Measurements from ENCODE around the gene SOHLH2.

The SOHLH2 gene

GRCh38 chr13:36214163-36214921 is at the start of gene SOHLH2:
Gene SOHLH2, minus strand, starts transcription at chr13:36214556. Its CDS starts 30 bp downstream, at chr13:36214526.
- Histone ChIP-seq H3K36me3 (ENCODE audit: insufficient read depth, low read length) (no peaks in the 10 kb centered on the region), H3K4me1 (ENCODE audit: insufficient read depth, low read length, severe bottlenecking) (no peaks in the 10 kb centered on the region), H3K27ac (ENCODE audit: low read depth, low read length, poor library complexity, severe bottlenecking) (no peak within 1 kb of the TSS), H4K20me1 (ENCODE audit: insufficient read depth, low read length) (no peaks in the 10 kb centered on the region), H3K9me2 (ENCODE audit: low read depth, low read length) (no peaks in the 10 kb centered on the region), H3K9me3 (ENCODE audit: low read length) (no peaks in the 10 kb centered on the region), H3K4me2 (ENCODE audit: low read length) (no peak within 1 kb of the TSS), H3K27me3 (ENCODE audit: insufficient read depth, low read length) (no peaks in the 10 kb centered on the region), H2AFZ (ENCODE audit: low read length) (no peak within 1 kb of the TSS), H3K9ac (ENCODE audit: low read length) (no peak within 1 kb of the TSS), H3F3A (ENCODE audit: insufficient read depth, low read length) (no peaks in the 10 kb centered on the region), H3K4me3 (ENCODE audit: low read depth, low read length, poor library complexity, severe bottlenecking) (no peak within 1 kb of the TSS), H3K79me2 (ENCODE audit: insufficient read depth, low read length) (no peaks in the 10 kb centered on the region)
- TF ChIP-seq EZH2 (IDR thresholded peaks at IDR 0.05; ENCODE audit: borderline replicate concordance, low read length) (no peak), CTCF (IDR thresholded peaks at IDR 0.05; ENCODE audit: low read length) (no peak)

GRCh38 chr13:36261976-36262375 is 47.6 kb upstream of the SOHLH2 start:
- Histone ChIP-seq H3K4me1 (ENCODE audit: insufficient read depth, low read length, severe bottlenecking) (no peaks in the 10 kb centered on the region), H3K27me3 (ENCODE audit: insufficient read depth, low read length) (no peaks in the 10 kb centered on the region), H4K20me1 (ENCODE audit: insufficient read depth, low read length) (no peaks in the 10 kb centered on the region), H3F3A (ENCODE audit: insufficient read depth, low read length) (no peaks in the 10 kb centered on the region), H3K79me2 (ENCODE audit: insufficient read depth, low read length) (no peaks in the 10 kb centered on the region), H3K9ac (ENCODE audit: low read length) (no peak overlapping the region), H3K27ac (ENCODE audit: low read depth, low read length, poor library complexity, severe bottlenecking) (no peak overlapping the region), H3K4me2 (ENCODE audit: low read length) (no peak overlapping the region), H3K36me3 (ENCODE audit: insufficient read depth, low read length) (no peaks in the 10 kb centered on the region), H3K4me3 (ENCODE audit: low read depth, low read length, poor library complexity, severe bottlenecking) (no peak overlapping the region), H3K9me2 (ENCODE audit: low read depth, low read length) (no peaks in the 10 kb centered on the region), H3K9me3 (ENCODE audit: low read length) (no peaks in the 10 kb centered on the region), H2AFZ (ENCODE audit: low read length) (no peak overlapping the region)
- TF ChIP-seq CTCF (IDR thresholded peaks at IDR 0.05; ENCODE audit: low read length) (no peak), EZH2 (IDR thresholded peaks at IDR 0.05; ENCODE audit: borderline replicate concordance, low read length) (no peak)

- H3K9me2 ChIP-seq (ENCODE audit: low read depth, low read length), result no peaks in the 10 kb centered on the region
- H3K27ac ChIP-seq (ENCODE audit: low read depth, low read length, poor library complexity, severe bottlenecking), result no peak overlapping the region
- no peak overlapping the region for H3K4me2 ChIP-seq (ENCODE audit: low read length)
- no peak overlapping the region for H2AFZ ChIP-seq (ENCODE audit: low read length)
- H3K4me1 ChIP-seq (ENCODE audit: insufficient read depth, low read length, severe bottlenecking), result no peaks in the 10 kb centered on the region
- no peaks in the 10 kb centered on the region for H3K9me3 ChIP-seq (ENCODE audit: low read length)
- H3K79me2 ChIP-seq (ENCODE audit: insufficient read depth, low read length), result no peaks in the 10 kb centered on the region
- H3K36me3 ChIP-seq (ENCODE audit: insufficient read depth, low read length), result no peaks in the 10 kb centered on the region
- no peak overlapping the region for H3K4me3 ChIP-seq (ENCODE audit: low read depth, low read length, poor library complexity, severe bottlenecking)
- TF ChIP-seq CTCF (IDR thresholded peaks at IDR 0.05; ENCODE audit: low read length) (no peak), EZH2 (IDR thresholded peaks at IDR 0.05; ENCODE audit: borderline replicate concordance, low read length) (no peak)
- no peaks in the 10 kb centered on the region for H4K20me1 ChIP-seq (ENCODE audit: insufficient read depth, low read length)
- H3K27me3 ChIP-seq (ENCODE audit: insufficient read depth, low read length), result no peaks in the 10 kb centered on the region
- no peak overlapping the region for H3K9ac ChIP-seq (ENCODE audit: low read length)
- no peaks in the 10 kb centered on the region for H3F3A ChIP-seq (ENCODE audit: insufficient read depth, low read length)
These were observed 46.7 kb upstream of the SOHLH2 start for GRCh38 chr13:36261011-36261410.
